Activated CD8-positive, alpha-beta memory T cell treated with anti-CD3 and anti-CD28 coated beads for 36 hours (primary cell): Measurements from ENCODE around the gene CUEDC2. TPM values are rescaled to one million over a fixed set of nuclear protein-coding genes. Genes with fewer than 3 reads are reported as not detected.

Experiments
- CTCF ChIA-PET: fragments of 350-600 bp; sonication (Branson Sonifier 250); formaldehyde crosslinking; loops from one replicate; lab custom pipeline; 2021; ENCODE audit warnings: antibody characterized with exemption; lab: Charles Lee
- POLR2A ChIA-PET: fragments of 350-600 bp; sonication (Branson Sonifier 250); formaldehyde crosslinking; loops from one replicate; lab custom pipeline; 2021; ENCODE audit warnings: antibody characterized with exemption; lab: Charles Lee
- total RNA-seq, 2 experiments: library from RNA; stranded (reverse); gene quantifications; one replicate each; pipeline ENCODE4 v1.2.3, GENCODE V29; 2021

The CUEDC2 gene
- total RNA-seq, 2 experiments from 2014 or later = 64.6 to 66.0 TPM

- ChIA-PET POLR2A (interaction anchor here (0.5 to 1.3 kb wide), 7 partner anchors 8 to 167 kb away, joined by 3 to 8 read pairs (median 4); partner anchors contain the start of gene CUEDC2), CTCF (interaction anchor here (0.7 to 8.4 kb wide), 16 partner anchors 14 to 217 kb away, joined by 3 to 52 read pairs (median 6); partner anchors contain the start of genes C10orf95, CUEDC2, FBXL15 and GBF1)
Measured at GRCh38 chr10:102398172-102399020, 34.0 kb downstream of the CUEDC2 start.

- CTCF ChIA-PET = interaction anchor here (0.6 to 8.4 kb wide), 4 partner anchors 43 to 166 kb away, joined by 4 to 52 read pairs (median 22); partner anchors contain the start of gene C10orf95
- POLR2A ChIA-PET = interaction anchor here (0.5 to 1.2 kb wide), 3 partner anchors 9 to 33 kb away, joined by 3 to 9 read pairs (median 4); no protein-coding TSS in a partner anchor
Measured at GRCh38 chr10:102397222-102398171, 34.9 kb downstream of the CUEDC2 start.

GRCh38 chr10:102396730-102397151, 35.6 kb downstream of the CUEDC2 start:
- ChIA-PET POLR2A (interaction anchor here (1.4 kb wide), 1 partner anchor 245 kb away, joined by 4 read pairs; no protein-coding TSS in a partner anchor), CTCF (interaction anchor here (0.6 to 8.4 kb wide), 2 partner anchors 42 to 55 kb away, joined by 4 to 52 read pairs; partner anchors contain the start of gene C10orf95)

- CTCF ChIA-PET = interaction anchor here (1.1 to 8.4 kb wide), 5 partner anchors 25 to 227 kb away, joined by 3 to 52 read pairs (median 18); partner anchors contain the start of genes C10orf95, CUEDC2 and FBXL15
- POLR2A ChIA-PET = interaction anchor here (1.1 to 2.9 kb wide), 4 partner anchors 15 to 249 kb away, joined by 4 to 23 read pairs (median 4); partner anchors contain the start of gene C10orf95
Measured at GRCh38 chr10:102396317-102396650, 36.1 kb downstream of the CUEDC2 start.

GRCh38 chr10:102395400-102396316, 36.7 kb downstream of the CUEDC2 start, which contains the start of gene NFKB2:
Gene NFKB2 (plus strand): TSS chr10:102395705. CDS start chr10:102395960, 255 bp downstream.
- CTCF ChIA-PET = interaction anchor here (0.9 to 8.4 kb wide), 11 partner anchors 9 to 226 kb away, joined by 3 to 52 read pairs (median 6); partner anchors contain the start of genes C10orf95, CUEDC2 and FBXL15
- POLR2A ChIA-PET = interaction anchor here (0.6 to 2.9 kb wide), 12 partner anchors 10 to 251 kb away, joined by 3 to 23 read pairs (median 6); partner anchors contain the start of genes C10orf95 and FBXL15

- POLR2A ChIA-PET = interaction anchor here (1.2 to 2.9 kb wide), 7 partner anchors 10 to 252 kb away, joined by 4 to 23 read pairs (median 9); partner anchors contain the start of genes C10orf95 and FBXL15
- CTCF ChIA-PET = interaction anchor here (0.6 to 8.4 kb wide), 14 partner anchors 9 to 226 kb away, joined by 3 to 52 read pairs (median 6); partner anchors contain the start of genes C10orf95, CUEDC2 and FBXL15
Measured at GRCh38 chr10:102394801-102395399, 37.5 kb downstream of the CUEDC2 start.

- POLR2A ChIA-PET = interaction anchor here (1.4 to 2.9 kb wide), 6 partner anchors 10 to 252 kb away, joined by 4 to 23 read pairs (median 10); partner anchors contain the start of genes C10orf95 and FBXL15
- CTCF ChIA-PET = interaction anchor here (0.6 to 8.4 kb wide), 26 partner anchors 8 to 320 kb away, joined by 3 to 52 read pairs (median 5); partner anchors contain the start of genes ARL3, C10orf95, CUEDC2 and FBXL15
Measured at GRCh38 chr10:102394079-102394800, 38.1 kb downstream of the CUEDC2 start.

- POLR2A ChIA-PET = interaction anchor here (0.6 to 2.9 kb wide), 5 partner anchors 9 to 253 kb away, joined by 3 to 23 read pairs (median 6); partner anchors contain the start of genes C10orf95 and FBXL15
Measured at GRCh38 chr10:102393411-102394078, 38.8 kb downstream of the CUEDC2 start.

GRCh38 chr10:102392306-102392705, 40.1 kb downstream of the CUEDC2 start:
- ChIA-PET POLR2A (no interaction called here), CTCF (interaction anchor here (2.2 to 3.3 kb wide), 2 partner anchors 87 to 162 kb away, joined by 10 to 14 read pairs; no protein-coding TSS in a partner anchor)

More at GRCh38 chr10:102393411-102394078, 38.8 kb downstream of the CUEDC2 start:
- CTCF ChIA-PET = interaction anchor here (0.6 to 8.4 kb wide), 25 partner anchors 9 to 500 kb away, joined by 3 to 52 read pairs (median 5); partner anchors contain the start of genes ARL3, C10orf95, CUEDC2 and FBXL15

- ChIA-PET CTCF (interaction anchor here (0.6 to 1.5 kb wide), 3 partner anchors 160 to 1907 kb away, joined by 3 to 7 read pairs (median 4); no protein-coding TSS in a partner anchor), POLR2A (no interaction called here)
Measured at GRCh38 chr10:102389894-102390293, 42.5 kb downstream of the CUEDC2 start.

GRCh38 chr10:102384606-102385429, 47.6 kb downstream of the CUEDC2 start:
- ChIA-PET CTCF (interaction anchor here (1.1 to 1.6 kb wide), 4 partner anchors 9 to 199 kb away, joined by 3 to 7 read pairs (median 6); no protein-coding TSS in a partner anchor), POLR2A (interaction anchor here (1.2 kb wide), 1 partner anchor 9 kb away, joined by 4 read pairs; no protein-coding TSS in a partner anchor)

GRCh38 chr10:102384053-102384452, 48.3 kb downstream of the CUEDC2 start:
- ChIA-PET POLR2A (interaction anchor here (1.2 kb wide), 1 partner anchor 10 kb away, joined by 4 read pairs; no protein-coding TSS in a partner anchor), CTCF (interaction anchor here (1.1 to 1.6 kb wide), 3 partner anchors 10 to 95 kb away, joined by 5 to 7 read pairs (median 6); no protein-coding TSS in a partner anchor)

GRCh38 chr10:102382871-102383270, 49.5 kb downstream of the CUEDC2 start:
- ChIA-PET CTCF (no interaction called here), POLR2A (no interaction called here)

- CTCF ChIA-PET = interaction anchor here (0.8 kb wide), 1 partner anchor 11 kb away, joined by 3 read pairs; no protein-coding TSS in a partner anchor
- POLR2A ChIA-PET = no interaction called here
Measured at GRCh38 chr10:102381983-102382382, 50.4 kb downstream of the CUEDC2 start.
